ENCODE results near the gene SSR4. TPM values are rescaled to one million over a fixed set of nuclear protein-coding genes. Genes with fewer than 3 reads are reported as not detected.

The SSR4 gene
- total and polyA plus RNA-seq, 2 of the 8 experiments (the other 6 are each of a cell fraction or from before 2014, with no cell fraction given), result 168 to 642 TPM

DNA sequence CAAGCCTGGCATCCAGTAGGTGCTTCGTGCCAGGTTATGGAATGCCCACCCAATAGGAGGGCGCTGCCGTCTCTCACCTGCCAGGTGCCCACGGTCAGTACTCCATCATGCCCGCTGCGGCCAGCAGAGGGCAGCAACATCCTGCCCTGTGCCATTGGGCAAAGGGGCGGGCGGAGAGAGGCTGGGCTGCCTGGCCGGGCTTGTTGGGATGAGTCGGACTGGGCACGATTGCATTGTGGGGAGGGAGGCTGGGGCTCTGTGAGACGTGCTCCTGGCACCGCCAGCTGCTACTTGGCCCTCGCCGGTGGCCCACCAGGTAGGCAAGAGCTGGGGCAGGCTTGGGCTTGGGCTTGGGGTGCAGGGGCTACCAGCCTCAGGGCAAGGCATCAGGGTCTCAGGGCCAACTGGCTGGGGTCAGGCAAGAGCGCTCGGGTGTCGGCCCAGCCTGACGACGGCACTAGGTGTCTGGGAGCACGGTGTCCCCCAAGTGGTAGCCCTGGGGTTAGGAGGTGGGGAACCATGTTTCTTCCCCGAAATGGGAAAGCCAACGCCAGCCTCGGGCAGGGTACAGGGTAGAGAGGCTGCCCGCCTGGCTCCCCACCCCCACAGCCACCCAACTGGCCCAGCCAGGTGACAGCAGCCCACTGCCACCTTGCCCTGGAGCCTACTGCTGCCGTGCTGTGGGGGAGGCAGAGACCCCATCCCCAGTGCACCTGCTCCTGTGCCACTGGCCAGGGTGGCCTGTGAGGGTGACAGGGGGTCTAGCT, 30.3 kb upstream of the SSR4 start, which contains the start of gene PLXNB3:
Gene PLXNB3, plus strand, starts transcription at position 261 of the 767 bp plus-strand sequence. CDS start 1,287 bp downstream, outside the sequence.
- no peak within 1 kb of the TSS for H3K23ac ChIP-seq (ENCODE audit: insufficient read length)
- H3K79me1 ChIP-seq (ENCODE audit: low read depth, low read length), result no peaks in the 10 kb centered on the region
- H4K20me1 ChIP-seq (replicated peaks in 1 of 2; ENCODE audit: control insufficient read depth in 1 of 2, insufficient read depth in 2 of 2, low read length in 2 of 2), result no peaks in the 10 kb centered on the region
- 45% methylated on average over 20 of the region's 26 CpGs; no CpG with 5 or more reads in 1 of the 2 experiments for WGBS, 2 experiments (ENCODE audit: extremely low coverage in 1 of 2, insufficient coverage in 1 of 2, insufficient read length in 1 of 2, insufficient replicate concordance in 2 of 2, low coverage in 1 of 2, low lambda C conversion rate in 2 of 2, missing lambda C conversion rate in 1 of 2)
- H3K4me3 ChIP-seq (ENCODE audit: extremely low read depth in 1 of 4, insufficient read depth in 2 of 4, low read depth in 3 of 4, low read length in 4 of 4), result no peak within 1 kb of the TSS
- H3K56ac ChIP-seq (replicated peaks; ENCODE audit: insufficient read length, low read depth, low read length), result no peak within 1 kb of the TSS
- ChIA-PET POLR2A (ENCODE audit: partially characterized antibody) (no interaction called here), CTCF (ENCODE audit: partially characterized antibody) (interaction anchor here (0.6 to 3.7 kb wide), 15 partner anchors 9 to 209 kb away, joined by 3 to 16 read pairs (median 3); partner anchors contain the start of genes L1CAM and SRPK3)
- H2BK20ac ChIP-seq (ENCODE audit: low read length), result no peak within 1 kb of the TSS
- H3K14ac ChIP-seq (ENCODE audit: insufficient read length), result no peak within 1 kb of the TSS
- H3K9me3 ChIP-seq (ENCODE audit: insufficient read depth in 2 of 2, low read depth in 1 of 2, low read length in 1 of 2), result no peaks in the 10 kb centered on the region
- H3K4me2 ChIP-seq (ENCODE audit: insufficient read depth in 1 of 2, low read depth in 2 of 2, low read length in 2 of 2), result no peak within 1 kb of the TSS
- H2BK120ac ChIP-seq (replicated peaks; ENCODE audit: low read depth, low read length), result no peak within 1 kb of the TSS
- H3K27me3 ChIP-seq (replicated peaks in 1 of 4; ENCODE audit: control insufficient read depth in 3 of 4, extremely low read depth in 1 of 4, insufficient read depth in 3 of 4, low read length in 3 of 4), result no peaks in the 10 kb centered on the region
- H4K91ac ChIP-seq (replicated peaks; ENCODE audit: insufficient read length, low read length), result no peak within 1 kb of the TSS
- no peak within 1 kb of the TSS; the same call in 1 of the 2 replicates for H3K18ac ChIP-seq (ENCODE audit: extremely low read depth, low read length)
- DNase-seq (ENCODE audit: low read depth in 1 of 2, low spot score in 2 of 2) (peak; percentile 50 to 87), FAIRE-seq (peak; percentile 66)
- H3K79me2 ChIP-seq (ENCODE audit: control insufficient read depth in 1 of 2, insufficient read depth in 2 of 2, low read length in 2 of 2), result no peaks in the 10 kb centered on the region
- no peak within 1 kb of the TSS for H3K27ac ChIP-seq (ENCODE audit: low read depth, low read length)
- H3K4me1 ChIP-seq (replicated peaks in 1 of 4; ENCODE audit: control insufficient read depth in 3 of 4, insufficient read depth in 4 of 4, low read length in 3 of 4), result peaks cover 0 to 8% (median 4%) of the 10 kb centered on the region in 4 experiments; a peak in 5 of 7 replicates
- H3K4ac ChIP-seq (replicated peaks; ENCODE audit: insufficient read length, low read depth, low read length), result no peak within 1 kb of the TSS
- H2BK15ac ChIP-seq (ENCODE audit: low read length), result 0 out of 2 replicates have a peak within 1 kb of the TSS, but pooled peaks have one; percentile 61
- peak within 1 kb of the TSS; percentile 35; the same call in 1 of the 2 replicates for H2BK5ac ChIP-seq (ENCODE audit: low read depth, low read length)
- H3K36me3 ChIP-seq (ENCODE audit: control insufficient read depth in 2 of 4, insufficient read depth in 4 of 4, low read length in 3 of 4), result no peaks in the 10 kb centered on the region
- H2AK5ac ChIP-seq (ENCODE audit: low read depth, low read length), result no peak within 1 kb of the TSS
- no peaks in the 10 kb centered on the region for H3K23me2 ChIP-seq (ENCODE audit: low read depth, low read length)
- H4K8ac ChIP-seq (ENCODE audit: extremely low read depth, insufficient read depth, low read length), result no peak within 1 kb of the TSS
- no peak within 1 kb of the TSS for H3K9ac ChIP-seq (replicated peaks in 1 of 4; ENCODE audit: extremely low read depth in 1 of 4, low read depth in 3 of 4, low read length in 3 of 4)
- H4K5ac ChIP-seq (ENCODE audit: insufficient read length, low read depth, low read length), result no peak within 1 kb of the TSS
- no peak within 1 kb of the TSS; the same call in 1 of the 2 replicates for H2AFZ ChIP-seq (ENCODE audit: low read length)
- H2BK12ac ChIP-seq (ENCODE audit: low read depth, low read length), result no peak within 1 kb of the TSS
- TF ChIP-seq, protein P1, sequence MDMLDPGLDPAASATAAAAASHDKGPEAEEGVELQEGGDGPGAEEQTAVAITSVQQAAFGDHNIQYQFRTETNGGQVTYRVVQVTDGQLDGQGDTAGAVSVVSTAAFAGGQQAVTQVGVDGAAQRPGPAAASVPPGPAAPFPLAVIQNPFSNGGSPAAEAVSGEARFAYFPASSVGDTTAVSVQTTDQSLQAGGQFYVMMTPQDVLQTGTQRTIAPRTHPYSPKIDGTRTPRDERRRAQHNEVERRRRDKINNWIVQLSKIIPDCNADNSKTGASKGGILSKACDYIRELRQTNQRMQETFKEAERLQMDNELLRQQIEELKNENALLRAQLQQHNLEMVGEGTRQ (IDR thresholded peaks at IDR 0.05; ENCODE audit: low read length), result no peak
- TF ChIP-seq YY1 (IDR thresholded peaks at IDR 0.05; ENCODE audit: low read depth, low read length) (peak; percentile 75; the same call in 1 of the 2 replicates), BRCA1 (IDR thresholded peaks at IDR 0.05; ENCODE audit: low read depth, low read length) (no peak), MAX (IDR thresholded peaks at IDR 0.05) (no peak), RAD21 (IDR thresholded peaks at IDR 0.05 in 1 of 2, conservative IDR thresholded peaks at IDR 0.05 in 1 of 2; ENCODE audit: low read depth in 2 of 2, low read length in 2 of 2) (peak; percentile 90 to 92), RNF2 (IDR thresholded peaks at IDR 0.05; ENCODE audit: borderline replicate concordance, low read depth, low read length, missing control alignments, poor library complexity, severe bottlenecking) (no peak), BACH1 (IDR thresholded peaks at IDR 0.05; ENCODE audit: low read length) (no peak)

Data from H1 (cell line).